D721Med (cell line): Measurements from ENCODE around the gene SLC30A5.
"Not testable (repeated sequence)": the region's sequence is repeated elsewhere in the genome, so short reads cannot be mapped to it uniquely, and the experiment has no call there.

ENCODE experiments used
- DNase-seq: peaks from one replicate; pipeline ENCODE4 v3.0.0; 2011; ENCODE audit warnings: low spot score; ENCODE audit not compliant: insufficient read length
- FAIRE-seq: peaks from 2 replicates; lab custom pipeline; 2011; peaks lifted over from hg19 to GRCh38; lab: Jason Lieb, UNC
- TF ChIP-seq, protein P1 (sequence below): IDR thresholded peaks from 2 replicates; pipeline ENCODE4 v1.5.1; 2012; ENCODE audit warnings: mild to moderate bottlenecking, control low read depth; ENCODE audit not compliant: insufficient read depth; ENCODE audit errors: missing control alignments

The SLC30A5 gene

DNA sequence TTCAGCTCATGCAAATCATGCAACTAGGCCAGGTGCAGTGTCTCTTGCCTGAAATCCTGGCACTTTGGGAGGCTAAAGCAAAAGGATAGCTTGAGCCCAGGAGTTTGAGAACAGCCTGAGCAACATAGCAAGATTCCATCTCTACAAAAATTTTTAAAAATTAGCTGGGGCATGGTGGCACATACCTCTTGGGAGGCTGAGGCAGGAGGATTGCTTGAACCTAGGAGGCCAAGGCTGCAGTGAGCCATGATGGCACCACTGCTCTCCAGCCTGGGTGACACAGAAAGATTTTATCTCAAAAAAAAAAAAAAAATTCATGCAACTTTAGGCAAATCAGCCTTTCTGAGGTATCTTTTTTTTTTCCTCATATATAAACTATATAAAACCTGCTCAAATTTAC, 37.5 kb downstream of the SLC30A5 start:
- TF ChIP-seq, protein P1, sequence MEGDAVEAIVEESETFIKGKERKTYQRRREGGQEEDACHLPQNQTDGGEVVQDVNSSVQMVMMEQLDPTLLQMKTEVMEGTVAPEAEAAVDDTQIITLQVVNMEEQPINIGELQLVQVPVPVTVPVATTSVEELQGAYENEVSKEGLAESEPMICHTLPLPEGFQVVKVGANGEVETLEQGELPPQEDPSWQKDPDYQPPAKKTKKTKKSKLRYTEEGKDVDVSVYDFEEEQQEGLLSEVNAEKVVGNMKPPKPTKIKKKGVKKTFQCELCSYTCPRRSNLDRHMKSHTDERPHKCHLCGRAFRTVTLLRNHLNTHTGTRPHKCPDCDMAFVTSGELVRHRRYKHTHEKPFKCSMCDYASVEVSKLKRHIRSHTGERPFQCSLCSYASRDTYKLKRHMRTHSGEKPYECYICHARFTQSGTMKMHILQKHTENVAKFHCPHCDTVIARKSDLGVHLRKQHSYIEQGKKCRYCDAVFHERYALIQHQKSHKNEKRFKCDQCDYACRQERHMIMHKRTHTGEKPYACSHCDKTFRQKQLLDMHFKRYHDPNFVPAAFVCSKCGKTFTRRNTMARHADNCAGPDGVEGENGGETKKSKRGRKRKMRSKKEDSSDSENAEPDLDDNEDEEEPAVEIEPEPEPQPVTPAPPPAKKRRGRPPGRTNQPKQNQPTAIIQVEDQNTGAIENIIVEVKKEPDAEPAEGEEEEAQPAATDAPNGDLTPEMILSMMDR, result no peak
- no peak for FAIRE-seq
- DNase-seq, result no peak

DNA sequence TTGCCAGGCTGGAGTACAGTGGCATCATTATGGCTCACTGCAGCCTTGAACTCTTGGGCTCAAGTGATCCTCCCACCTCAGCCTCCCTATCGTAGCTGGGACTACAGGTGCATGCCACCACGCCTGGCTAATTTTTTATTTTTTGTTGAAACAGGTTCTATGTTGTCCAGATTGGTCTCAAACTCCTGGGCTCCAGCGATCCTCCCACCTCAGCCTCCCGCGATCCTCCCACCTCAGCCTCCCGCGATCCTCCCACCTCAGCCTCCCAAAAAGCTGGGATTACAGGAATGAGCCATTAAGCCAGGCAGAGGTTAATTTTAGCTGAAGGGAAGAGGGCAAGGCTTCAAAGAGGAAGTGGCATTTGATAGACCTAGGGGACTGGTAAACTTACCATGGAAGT, 40.3 kb downstream of the SLC30A5 start:
- TF ChIP-seq, protein P1, result no peak
- DNase-seq (no peak), FAIRE-seq (no peak)

DNA sequence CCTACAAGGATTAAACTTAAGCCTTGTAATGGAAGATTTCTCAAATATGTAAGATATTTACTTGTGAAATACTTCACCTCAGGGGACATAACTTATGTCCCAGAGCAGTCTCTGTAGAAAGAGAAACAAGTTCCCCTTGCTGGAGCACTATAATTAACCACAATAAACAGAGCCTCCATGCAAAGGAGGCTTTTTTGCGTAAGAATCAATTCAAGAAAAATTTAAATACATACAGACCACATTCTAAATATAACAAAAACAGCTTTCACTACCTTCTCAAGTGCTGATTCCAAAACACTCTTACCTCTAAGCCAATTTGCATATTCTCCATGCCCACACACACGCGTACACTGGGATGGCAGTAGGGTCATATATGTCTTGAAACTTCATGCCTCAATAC, 42.5 kb downstream of the SLC30A5 start:
- TF ChIP-seq, protein P1, result no peak
- DNase-seq (no peak), FAIRE-seq (no peak)

DNA sequence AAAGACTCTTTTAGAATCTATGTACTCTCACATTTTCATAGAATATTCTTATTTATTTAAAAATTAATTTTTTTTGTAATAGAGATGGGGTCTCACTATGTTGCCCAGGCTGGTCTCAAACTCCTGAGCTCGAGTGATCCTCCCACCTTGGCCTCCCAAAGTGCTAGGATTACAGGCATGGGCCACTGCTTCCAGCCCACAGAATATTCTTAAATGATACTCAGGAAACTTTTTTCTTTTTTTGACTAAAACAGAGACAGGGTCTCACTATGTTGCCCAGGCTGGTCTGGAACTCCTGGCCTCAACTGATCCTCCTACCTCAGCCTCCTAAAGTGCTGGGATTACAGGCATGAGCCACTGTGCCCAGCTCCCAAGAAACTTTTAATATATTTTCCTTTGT, 43.4 kb downstream of the SLC30A5 start:
- not testable (repeated sequence) for DNase-seq, FAIRE-seq

DNA sequence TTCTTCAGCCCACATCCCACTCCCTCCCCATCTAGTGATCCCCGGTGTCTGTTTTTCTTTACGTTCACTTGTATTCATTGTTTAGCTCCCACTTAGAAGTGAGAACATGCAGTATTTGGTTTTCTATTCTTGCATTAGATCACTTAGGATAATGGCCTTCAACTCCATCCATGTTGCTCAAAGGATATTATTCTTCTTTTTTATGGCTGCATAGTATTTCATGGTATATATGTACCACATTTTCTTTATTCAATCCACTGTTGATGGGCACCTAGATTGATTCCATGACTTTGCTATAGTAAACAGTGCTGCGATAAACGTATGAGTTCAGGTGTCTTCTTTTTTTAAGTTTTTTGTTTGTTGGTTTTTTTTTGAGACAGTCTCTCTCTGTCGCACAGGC, 44.0 kb downstream of the SLC30A5 start:
- FAIRE-seq (no peak), DNase-seq (no peak)
- TF ChIP-seq, protein P1, result no peak

DNA sequence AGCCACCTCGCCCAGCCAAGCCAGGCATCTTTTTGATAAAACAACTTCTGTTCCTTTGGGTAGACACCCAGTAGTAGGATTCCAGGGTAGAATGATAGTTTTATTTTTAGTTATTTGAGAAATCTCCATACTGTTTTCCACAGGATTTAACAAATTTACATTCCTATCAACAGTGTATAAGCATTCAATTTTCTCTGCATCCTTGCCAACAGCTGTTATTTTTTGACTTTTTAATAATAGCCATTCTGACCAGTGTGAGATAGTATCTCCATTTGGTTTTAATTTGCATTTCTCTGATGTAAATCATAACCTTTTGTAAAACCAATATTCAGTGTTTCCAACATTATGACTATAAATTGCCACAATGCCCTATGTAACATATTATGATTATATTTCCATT, 45.0 kb downstream of the SLC30A5 start:
- DNase-seq (no peak), FAIRE-seq (no peak)
- TF ChIP-seq, protein P1, result no peak

DNA sequence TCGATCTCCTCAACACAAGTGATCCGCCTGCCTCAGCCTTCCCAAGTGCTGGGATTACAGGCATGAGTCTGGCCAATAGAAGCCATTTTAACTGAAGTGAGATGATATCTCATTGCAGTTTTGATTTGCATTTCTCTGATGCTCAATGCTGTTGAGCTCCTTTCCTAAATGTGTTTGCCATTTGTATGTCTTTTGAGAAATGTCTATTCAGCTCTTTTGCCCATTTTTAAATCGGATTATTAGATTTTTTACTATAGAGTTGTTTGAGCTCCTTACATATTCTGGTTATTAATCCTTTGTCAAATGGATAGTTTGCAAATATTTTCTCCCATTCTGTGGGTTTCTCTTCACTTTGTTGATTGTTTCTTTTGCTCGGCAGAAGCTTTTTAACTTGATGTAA, 46.4 kb downstream of the SLC30A5 start:
- not testable (repeated sequence) for FAIRE-seq, DNase-seq

DNA sequence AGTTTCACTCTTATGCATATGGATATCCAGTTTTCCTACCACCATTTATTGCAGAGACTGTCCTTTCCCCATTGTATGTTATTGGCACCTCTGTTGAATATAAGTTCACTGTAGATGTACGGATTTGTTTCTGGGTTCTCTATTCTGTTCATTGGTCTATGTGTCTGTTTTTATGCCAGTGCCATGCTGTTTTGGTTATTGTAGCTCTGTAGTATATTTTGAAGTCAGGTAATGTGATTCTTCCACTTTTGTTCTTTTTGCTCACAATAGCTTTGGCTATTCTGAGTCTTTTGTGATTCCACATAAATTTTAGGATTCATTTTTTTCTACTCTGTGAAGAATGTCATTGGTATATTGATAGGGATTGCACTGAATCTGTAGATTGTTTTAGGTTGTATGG, 47.0 kb downstream of the SLC30A5 start:
- TF ChIP-seq, protein P1, result no peak
- FAIRE-seq (no peak), DNase-seq (no peak)

DNA sequence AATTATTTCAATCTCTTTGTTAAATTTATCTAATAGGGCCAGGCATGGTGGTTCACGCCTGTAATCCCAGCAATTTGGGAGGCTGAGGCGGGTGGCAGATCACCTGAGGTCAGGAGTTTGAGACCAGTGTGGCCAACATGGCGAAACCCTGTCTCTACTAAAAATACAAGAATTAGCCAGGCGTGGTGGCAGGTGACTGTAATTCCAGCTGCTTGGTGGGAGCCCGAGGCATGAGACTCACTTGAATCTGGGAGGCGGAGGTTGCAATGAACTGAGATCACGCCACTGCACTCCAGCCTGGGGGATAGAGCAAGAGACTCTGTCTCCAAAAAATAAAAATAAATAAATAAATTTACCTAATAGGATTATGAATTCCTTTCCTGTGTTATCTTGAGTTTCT, 54.8 kb downstream of the SLC30A5 start:
- not testable (repeated sequence) for DNase-seq, FAIRE-seq
